GM12873 (cell line): ENCODE data around the gene ERCC2.

Source experiments
- TF ChIP-seq, protein P1 (sequence below): IDR thresholded peaks from 2 replicates; pipeline ENCODE4 v1.5.1; 2012; ENCODE audit warnings: low read depth, mild to moderate bottlenecking, moderate library complexity, low read length, control low read depth; ENCODE audit not compliant: insufficient read depth; ENCODE audit errors: missing control alignments

Gene ERCC2

DNA sequence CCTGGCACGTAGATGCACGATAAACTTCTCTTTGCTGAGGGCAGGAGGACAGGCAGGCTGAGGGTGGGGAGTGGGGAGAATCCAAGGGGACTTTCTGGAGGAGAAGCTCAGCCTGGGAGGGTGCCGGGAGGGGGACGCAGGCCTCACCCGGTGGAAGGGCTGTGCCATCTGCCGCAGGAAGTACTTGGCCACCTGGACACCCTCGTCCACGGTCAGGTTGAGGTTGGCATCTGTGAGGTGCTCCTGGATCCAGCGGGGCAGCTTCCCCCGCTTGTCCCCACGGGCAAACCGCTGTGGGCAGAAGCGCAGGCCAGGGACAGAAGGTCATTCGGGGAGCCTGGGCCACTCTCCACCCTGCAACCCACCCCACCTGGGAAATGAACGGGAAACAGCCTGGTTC, 18.3 kb downstream of the ERCC2 start:
- TF ChIP-seq, protein P1, sequence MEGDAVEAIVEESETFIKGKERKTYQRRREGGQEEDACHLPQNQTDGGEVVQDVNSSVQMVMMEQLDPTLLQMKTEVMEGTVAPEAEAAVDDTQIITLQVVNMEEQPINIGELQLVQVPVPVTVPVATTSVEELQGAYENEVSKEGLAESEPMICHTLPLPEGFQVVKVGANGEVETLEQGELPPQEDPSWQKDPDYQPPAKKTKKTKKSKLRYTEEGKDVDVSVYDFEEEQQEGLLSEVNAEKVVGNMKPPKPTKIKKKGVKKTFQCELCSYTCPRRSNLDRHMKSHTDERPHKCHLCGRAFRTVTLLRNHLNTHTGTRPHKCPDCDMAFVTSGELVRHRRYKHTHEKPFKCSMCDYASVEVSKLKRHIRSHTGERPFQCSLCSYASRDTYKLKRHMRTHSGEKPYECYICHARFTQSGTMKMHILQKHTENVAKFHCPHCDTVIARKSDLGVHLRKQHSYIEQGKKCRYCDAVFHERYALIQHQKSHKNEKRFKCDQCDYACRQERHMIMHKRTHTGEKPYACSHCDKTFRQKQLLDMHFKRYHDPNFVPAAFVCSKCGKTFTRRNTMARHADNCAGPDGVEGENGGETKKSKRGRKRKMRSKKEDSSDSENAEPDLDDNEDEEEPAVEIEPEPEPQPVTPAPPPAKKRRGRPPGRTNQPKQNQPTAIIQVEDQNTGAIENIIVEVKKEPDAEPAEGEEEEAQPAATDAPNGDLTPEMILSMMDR = no peak

DNA sequence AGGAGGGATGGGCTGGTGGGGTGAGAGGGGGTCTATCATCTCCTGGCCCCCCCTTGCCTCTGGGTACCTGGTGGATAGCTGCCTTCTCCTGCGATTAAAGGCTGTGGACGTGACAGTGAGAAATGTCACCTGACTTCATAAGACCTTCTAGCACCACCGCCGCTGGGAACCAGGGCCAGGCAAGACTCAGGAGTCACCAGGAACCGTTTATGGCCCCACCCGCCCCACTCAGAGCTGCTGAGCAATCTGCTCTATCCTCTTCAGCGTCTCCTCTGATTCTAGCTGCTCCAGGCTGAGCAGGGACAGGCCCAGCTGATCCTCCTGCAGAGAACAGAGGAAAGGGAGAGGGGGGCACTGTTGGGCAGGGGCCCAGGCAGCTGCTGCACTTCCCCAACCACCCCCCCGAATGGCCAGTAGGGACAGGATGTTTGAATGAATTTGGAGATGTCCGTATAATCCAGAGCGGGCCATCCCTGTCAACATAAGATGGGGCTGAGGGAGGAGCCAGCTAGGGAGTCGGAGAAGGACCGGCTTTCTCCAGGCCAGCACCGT, 18.9 kb downstream of the ERCC2 start:
- TF ChIP-seq, protein P1 = no peak

DNA sequence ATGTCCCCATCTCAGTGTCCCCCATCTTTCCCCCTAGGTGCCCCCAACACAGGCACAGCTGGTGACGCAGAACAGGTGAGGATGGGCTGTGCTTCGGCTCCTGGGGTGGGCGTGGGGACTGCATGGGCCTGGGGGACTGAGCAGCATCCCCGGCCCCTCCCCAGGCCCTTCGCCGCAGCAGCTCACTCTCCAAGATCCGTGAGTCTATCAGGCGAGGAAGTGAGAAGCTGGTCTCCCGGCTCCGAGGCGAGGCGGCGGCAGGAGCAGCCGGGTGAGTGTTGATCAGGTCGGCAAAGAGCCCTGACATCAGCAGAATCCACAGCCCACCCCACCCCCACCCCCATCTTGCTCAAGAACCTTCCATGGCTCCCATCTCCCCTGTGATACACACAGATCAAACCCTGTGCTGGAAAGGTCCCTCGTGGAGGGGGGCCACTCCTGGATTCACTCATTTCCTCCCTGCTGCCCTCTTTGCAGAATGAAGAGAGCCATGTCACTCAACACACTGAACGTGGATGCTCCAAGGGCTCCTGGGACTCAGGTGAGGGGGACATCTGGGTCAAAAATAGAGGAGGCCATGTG, 19.8 kb downstream of the ERCC2 start:
- TF ChIP-seq, protein P1 = no peak

DNA sequence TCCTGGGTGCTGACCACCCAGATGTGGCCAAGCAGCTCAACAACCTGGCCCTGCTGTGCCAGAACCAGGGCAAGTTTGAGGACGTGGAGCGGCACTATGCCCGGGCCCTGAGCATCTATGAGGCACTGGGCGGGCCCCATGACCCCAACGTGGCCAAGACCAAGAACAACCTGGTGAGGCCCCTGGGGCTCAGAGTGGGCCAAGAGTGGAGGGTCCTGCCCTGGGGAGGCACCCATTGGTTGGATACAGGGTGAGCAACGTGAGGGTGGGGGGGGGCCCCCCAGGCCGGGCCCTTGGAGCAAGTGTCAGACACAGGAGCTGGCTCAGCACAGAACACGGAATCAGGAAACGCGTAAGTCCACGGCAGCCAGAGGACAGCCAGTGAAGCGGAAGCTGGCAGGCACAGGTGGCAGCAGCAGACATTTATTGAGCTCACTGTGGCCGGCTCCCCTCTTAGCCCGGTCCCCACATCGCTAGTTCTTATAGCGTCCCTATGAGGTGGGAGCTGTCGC, 20.9 kb downstream of the ERCC2 start:
- TF ChIP-seq, protein P1 = no peak

DNA sequence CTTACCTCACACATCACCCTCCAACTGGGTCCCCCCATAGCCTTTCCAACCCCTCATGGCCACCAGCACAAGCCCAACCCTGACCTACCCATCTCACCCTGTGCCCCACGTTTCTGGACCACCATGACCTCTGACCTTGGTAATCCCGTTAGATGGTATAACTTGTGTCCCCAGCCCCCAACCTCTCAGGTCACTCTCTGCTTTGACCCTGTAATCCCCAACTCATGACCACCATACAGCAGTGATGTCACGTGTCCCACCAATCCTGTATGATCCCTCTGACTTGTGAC, 21.3 kb downstream of the ERCC2 start:
- TF ChIP-seq, protein P1 = no peak

DNA sequence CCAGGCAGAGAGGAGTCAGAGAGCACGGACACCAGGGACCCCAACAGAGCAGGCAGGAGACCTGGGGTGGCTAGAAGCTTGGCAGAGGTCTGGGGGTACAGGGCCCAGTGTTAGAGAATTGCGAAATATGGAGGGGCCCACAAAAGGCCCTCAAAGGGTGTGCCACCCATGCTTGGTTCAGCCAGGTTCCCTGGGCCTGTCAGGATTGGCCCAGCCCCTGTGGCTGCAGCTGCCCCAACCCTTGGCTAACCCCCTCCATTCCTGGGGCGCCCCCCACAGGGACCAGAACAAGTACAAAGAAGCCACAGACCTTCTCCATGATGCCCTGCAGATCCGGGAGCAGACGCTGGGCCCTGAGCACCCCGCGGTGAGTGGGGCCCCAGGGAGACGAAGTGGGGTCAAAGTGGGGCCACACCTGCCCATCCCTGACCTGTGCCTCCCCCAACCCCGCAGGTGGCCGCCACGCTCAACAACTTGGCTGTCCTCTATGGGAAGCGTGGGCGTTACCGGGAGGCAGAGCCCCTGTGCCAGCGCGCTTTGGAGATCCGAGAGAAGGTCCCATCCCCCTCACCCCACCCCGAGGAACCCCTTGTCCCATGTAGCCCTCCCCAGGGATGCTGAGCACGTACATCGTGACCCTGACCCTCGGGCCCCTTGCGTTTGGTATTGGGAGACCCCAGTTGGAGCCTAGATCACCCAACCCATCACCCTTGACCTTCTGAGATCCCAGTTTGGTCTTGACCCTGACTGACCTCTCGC, 21.8 kb downstream of the ERCC2 start:
- TF ChIP-seq, protein P1 = no peak

DNA sequence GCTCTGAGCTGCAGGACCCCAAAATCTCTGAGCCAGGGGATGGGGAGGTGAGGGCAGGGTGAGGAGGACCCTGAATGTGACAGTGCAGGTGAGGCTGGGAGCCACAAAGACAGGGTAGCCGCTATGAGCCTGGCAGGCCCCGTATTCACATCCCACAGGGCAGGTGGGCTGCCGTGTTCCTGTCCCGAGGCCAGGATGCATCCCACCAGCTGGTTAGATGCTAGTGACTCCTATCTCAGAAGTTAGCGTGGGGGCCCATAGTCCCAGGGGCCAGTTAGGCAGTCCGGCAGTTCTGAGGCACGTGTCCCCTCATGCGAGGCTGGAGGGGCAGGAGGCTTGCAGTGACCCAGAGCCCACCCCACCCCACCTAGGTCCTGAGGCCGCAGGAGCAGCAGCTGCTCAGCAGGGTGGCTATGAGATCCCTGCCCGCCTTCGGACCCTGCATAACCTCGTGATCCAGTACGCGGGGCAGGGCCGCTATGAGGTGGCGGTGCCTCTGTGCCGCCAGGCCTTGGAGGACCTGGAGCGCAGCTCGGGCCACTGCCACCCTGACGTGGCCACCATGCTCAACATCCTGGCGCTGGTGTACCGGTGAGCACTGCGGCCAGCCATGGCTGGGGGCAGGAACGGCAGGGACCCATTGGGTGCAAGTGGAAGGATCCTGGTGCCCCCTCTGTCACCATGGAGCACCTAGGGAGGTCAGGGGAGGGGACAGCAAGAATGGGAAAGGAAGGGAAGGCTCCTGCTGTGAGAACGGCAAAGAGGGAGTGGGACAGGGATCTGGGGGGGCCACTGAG, 22.6 kb downstream of the ERCC2 start:
- TF ChIP-seq, protein P1 = no peak
